H1 (cell line): Measurements from ENCODE around the gene COPS6. TPM values are rescaled to one million over a fixed set of nuclear protein-coding genes. Genes with fewer than 3 reads are reported as not detected.

Source experiments
- CTCF ChIA-PET: fragments of 300-600 bp; sonication (Branson Sonifier 250); formaldehyde crosslinking; loops from one replicate; lab custom pipeline; 2021; ENCODE audit not compliant: partially characterized antibody; lab: Charles Lee
- POLR2A ChIA-PET: fragments of 300-600 bp; sonication (Branson Sonifier 250); formaldehyde crosslinking; loops from one replicate; lab custom pipeline; 2021; ENCODE audit warnings: inconsistent platforms; ENCODE audit not compliant: partially characterized antibody; lab: Charles Lee
- DNase-seq, 2 experiments: peaks; one replicate each; pipeline versions ENCODE4 v3.0.0 to v3.0.0-alpha.2; 2010 to 2022; ENCODE audit warnings: low spot score in 2 of 2, low read depth in 1 of 2, mixed read lengths in 1 of 2
- FAIRE-seq: peaks from 2 replicates; lab custom pipeline; 2011; peaks lifted over from hg19 to GRCh38; lab: Jason Lieb, UNC
- H2AFZ ChIP-seq: 2 replicates; pipeline ENCODE4 v1.8.1; 2012; ENCODE audit warnings: low read length, inconsistent platforms
- H2AK5ac ChIP-seq: 2 replicates; pipeline ENCODE4 v1.6.1; 2013; ENCODE audit warnings: low read depth, low read length
- H2BK120ac ChIP-seq: replicated peaks from 2 replicates; pipeline ENCODE3; 2013; ENCODE audit warnings: low read depth, low read length, inconsistent platforms
- H2BK12ac ChIP-seq: 2 replicates; pipeline ENCODE4 v1.6.1; 2013; ENCODE audit warnings: low read depth, low read length
- H2BK15ac ChIP-seq: 2 replicates; pipeline ENCODE4 v1.6.1; 2013; ENCODE audit warnings: low read length
- H2BK20ac ChIP-seq: 2 replicates; pipeline ENCODE4 v1.6.1; 2013; ENCODE audit warnings: low read length
- H2BK5ac ChIP-seq: 2 replicates; pipeline ENCODE4 v1.6.1; 2013; ENCODE audit warnings: low read depth, low read length
- H3K14ac ChIP-seq: 2 replicates; pipeline ENCODE4 v1.6.1; 2013; ENCODE audit warnings: inconsistent platforms; ENCODE audit not compliant: insufficient read length
- H3K18ac ChIP-seq: 2 replicates; pipeline ENCODE4 v1.6.1; 2013; ENCODE audit warnings: low read length; ENCODE audit errors: extremely low read depth
- H3K23ac ChIP-seq: 2 replicates; pipeline ENCODE4 v1.6.1; 2013; ENCODE audit warnings: inconsistent platforms; ENCODE audit not compliant: insufficient read length
- H3K23me2 ChIP-seq: 2 replicates; pipeline ENCODE4 v1.6.1; 2013; ENCODE audit warnings: low read depth, low read length
- H3K27ac ChIP-seq: 2 replicates; pipeline ENCODE4 v1.6.1; 2011; ENCODE audit warnings: low read depth, low read length, inconsistent platforms
- H3K27me3 ChIP-seq, 4 experiments: replicated peaks in 1 of 4; 1 replicate in 1 of 4; 2 replicates in 3 of 4; pipeline versions ENCODE4 v1.6.1 to v1.8.1; 2011 to 2013; ENCODE audit warnings: low read length in 3 of 4, mild to moderate bottlenecking in 3 of 4, inconsistent platforms in 2 of 4, mixed read lengths in 2 of 4, moderate library complexity in 1 of 4; ENCODE audit not compliant: control insufficient read depth in 3 of 4, insufficient read depth in 3 of 4; ENCODE audit errors: extremely low read depth in 1 of 4
- H3K36me3 ChIP-seq, 4 experiments: 2 replicates each; pipeline versions ENCODE4 v1.6.1 to v1.8.1; 2011 to 2013; ENCODE audit warnings: mild to moderate bottlenecking in 4 of 4, low read length in 3 of 4, moderate library complexity in 2 of 4, control low read depth in 1 of 4, inconsistent platforms in 1 of 4; ENCODE audit not compliant: insufficient read depth in 4 of 4, control insufficient read depth in 2 of 4
- H3K4ac ChIP-seq: replicated peaks from 2 replicates; pipeline ENCODE3; 2013; ENCODE audit warnings: low read length, low read depth, mixed read lengths, inconsistent platforms; ENCODE audit not compliant: insufficient read length
- H3K4me1 ChIP-seq, 4 experiments: replicated peaks in 1 of 4; 1 replicate in 1 of 4; 2 replicates in 3 of 4; pipeline versions ENCODE4 v1.6.1 to v1.8.1; 2011 to 2013; ENCODE audit warnings: low read length in 3 of 4, inconsistent platforms in 2 of 4, mixed read lengths in 1 of 4; ENCODE audit not compliant: insufficient read depth in 4 of 4, control insufficient read depth in 3 of 4
- H3K4me2 ChIP-seq, 2 experiments: 2 replicates each; pipeline versions ENCODE4 v1.6.1 to v1.8.1; 2011 to 2013; ENCODE audit warnings: low read depth in 2 of 2, low read length in 2 of 2, control low read depth in 1 of 2, inconsistent platforms in 1 of 2, mild to moderate bottlenecking in 1 of 2; ENCODE audit not compliant: insufficient read depth in 1 of 2
- H3K4me3 ChIP-seq, 4 experiments: fragments of 200-600, 300-600 bp in 1 of 4; sonication (generic), shearing (Covaris generic), sonication (Bioruptor Twin) in 1 of 4; 2 replicates each; pipeline versions ENCODE4 v1.5.1 to v1.8.1; 2011 to 2016; ENCODE audit warnings: low read length in 4 of 4, low read depth in 3 of 4, control low read depth in 2 of 4, inconsistent platforms in 2 of 4, mild to moderate bottlenecking in 2 of 4, mixed read lengths in 1 of 4, moderate library complexity in 1 of 4; ENCODE audit not compliant: insufficient read depth in 2 of 4; ENCODE audit errors: extremely low read depth in 1 of 4
- H3K56ac ChIP-seq: replicated peaks from 2 replicates; pipeline ENCODE3; 2013; ENCODE audit warnings: low read depth, mild to moderate bottlenecking, mixed read lengths, low read length, inconsistent platforms; ENCODE audit not compliant: insufficient read length
- H3K79me1 ChIP-seq: 2 replicates; pipeline ENCODE4 v1.6.1; 2013; ENCODE audit warnings: low read depth, low read length, control low read depth
- H3K79me2 ChIP-seq, 2 experiments: 2 replicates each; pipeline versions ENCODE4 v1.6.1 to v1.8.1; 2012 to 2013; ENCODE audit warnings: low read length in 2 of 2, mild to moderate bottlenecking in 2 of 2, inconsistent platforms in 1 of 2; ENCODE audit not compliant: insufficient read depth in 2 of 2, control insufficient read depth in 1 of 2
- H3K9ac ChIP-seq, 4 experiments: replicated peaks in 1 of 4; 1 replicate in 1 of 4; 2 replicates in 3 of 4; pipeline versions ENCODE4 v1.6.1 to v1.8.1; 2011 to 2013; ENCODE audit warnings: low read depth in 3 of 4, low read length in 3 of 4, control low read depth in 2 of 4, mild to moderate bottlenecking in 2 of 4, moderate library complexity in 2 of 4, inconsistent platforms in 1 of 4; ENCODE audit errors: extremely low read depth in 1 of 4
- H3K9me3 ChIP-seq, 2 experiments: 2 replicates each; pipeline versions ENCODE4 v1.6.1 to v1.8.1; 2012 to 2013; ENCODE audit warnings: mild to moderate bottlenecking in 2 of 2, moderate library complexity in 2 of 2, control low read depth in 1 of 2, inconsistent platforms in 1 of 2, low read depth in 1 of 2, low read length in 1 of 2, mixed read lengths in 1 of 2; ENCODE audit not compliant: insufficient read depth in 2 of 2
- H4K20me1 ChIP-seq, 2 experiments: replicated peaks in 1 of 2; 2 replicates each; pipeline versions ENCODE3 to v1.8.1; 2011 to 2013; ENCODE audit warnings: inconsistent platforms in 2 of 2, low read length in 2 of 2, mild to moderate bottlenecking in 1 of 2; ENCODE audit not compliant: insufficient read depth in 2 of 2, control insufficient read depth in 1 of 2
- H4K5ac ChIP-seq: 2 replicates; pipeline ENCODE4 v1.6.1; 2013; ENCODE audit warnings: low read length, low read depth, mixed read lengths, inconsistent platforms; ENCODE audit not compliant: insufficient read length
- H4K8ac ChIP-seq: 2 replicates; pipeline ENCODE4 v1.8.0; 2013; ENCODE audit warnings: mild to moderate bottlenecking, moderate library complexity, low read length, inconsistent platforms; ENCODE audit not compliant: insufficient read depth; ENCODE audit errors: extremely low read depth
- H4K91ac ChIP-seq: replicated peaks from 2 replicates; pipeline ENCODE3; 2013; ENCODE audit warnings: low read length, mixed read lengths, inconsistent platforms; ENCODE audit not compliant: insufficient read length
- GTF2F1 ChIP-seq: IDR thresholded peaks from 2 replicates; pipeline ENCODE4 v1.6.1; 2012; ENCODE audit warnings: low read depth, low read length, improper control_type of control experiment, borderline replicate concordance
- JUN ChIP-seq: IDR thresholded peaks from 2 replicates; pipeline ENCODE4 v1.6.1; 2011; ENCODE audit warnings: low read depth, mild to moderate bottlenecking, improper control_type of control experiment, low read length
- JUND ChIP-seq: IDR thresholded peaks from 2 replicates; pipeline ENCODE4 v1.6.1; 2011; ENCODE audit warnings: mild to moderate bottlenecking, improper control_type of control experiment, low read length
- POLR2A ChIP-seq, 2 experiments: IDR thresholded peaks; 1 replicate in 1 of 2; 2 replicates in 1 of 2; pipeline ENCODE4 v1.6.1; 2011; ENCODE audit warnings: low read depth in 2 of 2, low read length in 2 of 2, mild to moderate bottlenecking in 2 of 2; ENCODE audit errors: control extremely low read depth in 1 of 2
- SAP30 ChIP-seq: fragments of 300-600 bp; sonication (generic); IDR thresholded peaks from 2 replicates; pipeline ENCODE4 v1.7.1; 2012; ENCODE audit warnings: low read length, moderate library complexity, mild to moderate bottlenecking, inconsistent platforms; ENCODE audit not compliant: insufficient read depth, insufficient replicate concordance
- TAF7 ChIP-seq: optimal IDR thresholded peaks from 2 replicates; pipeline ENCODE3; 2011; ENCODE audit warnings: low read depth, mild to moderate bottlenecking, inconsistent platforms, low read length, moderate library complexity, borderline replicate concordance
- WGBS, 2 experiments: shearing (Covaris generic) in 1 of 2; methylation state at CpG; one replicate each; pipeline versions ENCODE4 v1.1.6 to v1.1.7; 2013 to 2015; ENCODE audit warnings: low lambda C conversion rate in 2 of 2, mixed read lengths in 2 of 2, inconsistent platforms in 1 of 2, low coverage in 1 of 2, missing lambda C conversion rate in 1 of 2; ENCODE audit not compliant: insufficient replicate concordance in 2 of 2, insufficient coverage in 1 of 2, insufficient read length in 1 of 2; ENCODE audit errors: extremely low coverage in 1 of 2, missing lambda C conversion rate in 1 of 2; 5-methylcytosine and 5-hydroxymethylcytosine counted together
- polyA plus RNA-seq, 7 experiments: library from polyadenylated mRNA; depleted of rRNA in 3 of 7; stranded (reverse) in 5 of 7; unstranded in 2 of 7; fragments of >200 nt in 5 of 7; fragments of 200-250 nt in 2 of 7; gene quantifications; 1 replicate in 5 of 7; 2 replicates in 1 of 7; 4 replicates in 1 of 7; pipeline versions ENCODE4 v1.2.1 to v1.2.3, GENCODE V29; 2011 to 2013; ENCODE audit warnings: missing spikeins in 2 of 7, mixed read lengths in 2 of 7
- total RNA-seq: library from RNA; stranded (reverse); fragmentation: NEBNext Ultra II Directional; extraction: Animal tissue kit (Norgen Biotek cat#: 25700); gene quantifications from 2 replicates; pipeline ENCODE4 v1.2.1, GENCODE V29; 2021
- TF ChIP-seq, protein P1 (sequence below): IDR thresholded peaks from 2 replicates; pipeline ENCODE4 v1.6.1; 2012; ENCODE audit warnings: low read length, inconsistent platforms
- TF ChIP-seq, protein P2 (sequence below): IDR thresholded peaks from 2 replicates; pipeline ENCODE4 v1.6.1; 2012; ENCODE audit warnings: inconsistent platforms

The COPS6 gene
- total and polyA plus RNA-seq, 2 of the 8 experiments (the other 6 are each of a cell fraction or from before 2014, with no cell fraction given), result 127 to 225 TPM

DNA sequence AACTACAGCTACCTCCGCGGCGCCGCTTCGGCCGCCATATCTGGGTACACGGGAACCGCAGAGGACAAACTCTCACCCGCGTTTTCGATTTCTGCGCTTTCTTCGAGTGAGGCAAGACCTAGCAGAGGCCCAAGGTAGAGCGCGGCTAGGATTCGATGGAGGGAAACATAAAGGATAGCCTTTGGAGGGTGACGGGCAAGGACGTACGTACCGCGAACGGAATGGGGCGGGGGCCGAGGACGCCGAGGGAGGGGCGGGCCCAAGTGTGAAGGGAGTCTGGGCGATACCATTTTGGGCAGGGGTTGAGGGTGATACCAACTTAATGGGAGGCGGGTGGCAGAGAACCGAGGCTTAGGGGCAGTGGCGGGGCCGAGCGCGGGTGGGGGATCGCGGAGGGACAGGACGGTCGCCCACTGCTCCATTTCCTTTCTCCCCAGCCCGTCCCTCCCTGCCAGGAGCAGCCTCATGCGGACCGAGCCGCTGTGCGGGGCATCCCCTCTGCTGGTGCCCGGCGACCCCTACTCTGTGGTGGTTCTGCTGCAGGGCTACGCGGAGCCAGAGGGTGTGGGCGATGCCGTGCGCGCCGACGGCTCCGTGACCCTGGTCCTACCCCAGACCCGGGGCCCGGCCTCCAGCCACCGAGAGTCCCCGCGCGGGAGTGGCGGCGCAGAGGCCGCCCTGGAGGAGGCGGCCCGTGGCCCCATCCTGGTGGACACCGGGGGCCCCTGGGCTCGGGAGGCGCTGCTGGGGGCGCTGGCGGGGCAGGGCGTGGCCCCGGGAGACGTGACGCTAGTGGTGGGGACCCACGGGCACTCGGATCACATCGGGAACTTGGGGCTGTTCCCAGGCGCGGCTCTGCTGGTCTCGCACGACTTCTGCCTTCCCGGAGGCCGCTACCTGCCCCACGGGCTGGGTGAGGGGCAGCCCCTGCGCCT lies 38.4 kb downstream of the COPS6 start, which contains the start of gene MBLAC1:
TSS of gene MBLAC1 (plus strand) at position 37 of the 935 bp plus-strand sequence. CDS start at position 466, 429 bp downstream.
- Histone ChIP-seq H3K36me3 (no peaks in the 10 kb centered on the region), H3K9ac (peak within 1 kb of the TSS; percentile 77 to 93 (median 91)), H3K23me2 (peaks cover 8% of the 10 kb centered on the region; the same call in 1 of the 2 replicates), H4K20me1 (no peaks in the 10 kb centered on the region), H2AK5ac (no peak within 1 kb of the TSS), H3K79me2 (no peaks in the 10 kb centered on the region; a peak in 1 of 4 replicates), H3K23ac (no peak within 1 kb of the TSS), H3K14ac (no peak within 1 kb of the TSS), H2AFZ (peak within 1 kb of the TSS; percentile 72; the same call in 1 of the 2 replicates), H3K18ac (peak within 1 kb of the TSS; percentile 99), H2BK15ac (peak within 1 kb of the TSS; percentile 40; the same call in 1 of the 2 replicates), H3K27ac (peak within 1 kb of the TSS; percentile 90), H3K4me2 (peak within 1 kb of the TSS; percentile 74 to 90), H3K9me3 (no peaks in the 10 kb centered on the region), H2BK120ac (peak within 1 kb of the TSS; percentile 78), H3K4me3 (peak within 1 kb of the TSS; percentile 84 to 90 (median 88)), H4K5ac (peak within 1 kb of the TSS; percentile 96), H3K4me1 (peaks cover 0 to 8% (median 0%) of the 10 kb centered on the region in 4 experiments; a peak in 1 of 7 replicates), H3K79me1 (no peaks in the 10 kb centered on the region), H2BK5ac (peak within 1 kb of the TSS; percentile 98), H3K27me3 (peaks cover 0 to 11% (median 0%) of the 10 kb centered on the region in 4 experiments; a peak in 2 of 7 replicates), H4K8ac (peak within 1 kb of the TSS; percentile 73), H3K56ac (peak within 1 kb of the TSS; percentile 97), H2BK20ac (no peak within 1 kb of the TSS), H2BK12ac (peak within 1 kb of the TSS; percentile 95; the same call in 1 of the 2 replicates), H3K4ac (peak within 1 kb of the TSS; percentile 91), H4K91ac (peak within 1 kb of the TSS; percentile 98)
- peak in 1 of 2 experiments; percentile 94 for DNase-seq
- WGBS, 2 experiments, result 3% methylated on average over 62 of the region's 85 CpGs; no CpG with 5 or more reads in 1 of the 2 experiments
- FAIRE-seq, result no peak
- ChIA-PET POLR2A (interaction anchor here (0.6 to 19.1 kb wide), 29 partner anchors 9 to 302 kb away, joined by 3 to 414 read pairs (median 4); partner anchors contain the start of genes AP4M1, COPS6, GAL3ST4 and GPC2), CTCF (interaction anchor here (0.7 to 9.0 kb wide), 8 partner anchors 14 to 442 kb away, joined by 3 to 108 read pairs (median 6); partner anchors contain the start of genes AP4M1, GAL3ST4, LAMTOR4 and MCM7)
- TF ChIP-seq, protein P1, sequence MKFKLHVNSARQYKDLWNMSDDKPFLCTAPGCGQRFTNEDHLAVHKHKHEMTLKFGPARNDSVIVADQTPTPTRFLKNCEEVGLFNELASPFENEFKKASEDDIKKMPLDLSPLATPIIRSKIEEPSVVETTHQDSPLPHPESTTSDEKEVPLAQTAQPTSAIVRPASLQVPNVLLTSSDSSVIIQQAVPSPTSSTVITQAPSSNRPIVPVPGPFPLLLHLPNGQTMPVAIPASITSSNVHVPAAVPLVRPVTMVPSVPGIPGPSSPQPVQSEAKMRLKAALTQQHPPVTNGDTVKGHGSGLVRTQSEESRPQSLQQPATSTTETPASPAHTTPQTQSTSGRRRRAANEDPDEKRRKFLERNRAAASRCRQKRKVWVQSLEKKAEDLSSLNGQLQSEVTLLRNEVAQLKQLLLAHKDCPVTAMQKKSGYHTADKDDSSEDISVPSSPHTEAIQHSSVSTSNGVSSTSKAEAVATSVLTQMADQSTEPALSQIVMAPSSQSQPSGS, result no peak
- TF ChIP-seq JUND, result peak; percentile 95
- no peak for TF ChIP-seq GTF2F1
- TF ChIP-seq JUN, result no peak
- TF ChIP-seq, protein P2, sequence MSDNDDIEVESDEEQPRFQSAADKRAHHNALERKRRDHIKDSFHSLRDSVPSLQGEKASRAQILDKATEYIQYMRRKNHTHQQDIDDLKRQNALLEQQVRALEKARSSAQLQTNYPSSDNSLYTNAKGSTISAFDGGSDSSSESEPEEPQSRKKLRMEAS, result peak; percentile 65
- no peak for TF ChIP-seq SAP30
- TF ChIP-seq POLR2A (IDR thresholded peaks at IDR 0.05; ENCODE audit: control extremely low read depth in 1 of 2, low read depth in 2 of 2, low read length in 2 of 2), result peak; percentile 0 to 78
- peak; percentile 77 for TF ChIP-seq TAF7
